ENCODE data around the gene WDR90.

- TF ChIP-seq CTCF (conservative IDR thresholded peaks at IDR 0.05; ENCODE audit: low read length) (no peak), EZH2phosphoT487 (IDR thresholded peaks at IDR 0.05; ENCODE audit: borderline replicate concordance) (no peak)
These were observed 6.7 kb upstream of the WDR90 start for GRCh38 chr16:642189-643049.
